Mesenchymal stem cell (in vitro differentiated cells and primary cell): ENCODE measurements around the gene PEDS1. TPM values are rescaled to one million over a fixed set of nuclear protein-coding genes. Genes with fewer than 3 reads are reported as not detected.
A peak's percentile ranks its signal among the peaks of the same experiment; 100 is the strongest.
"Not testable (repeated sequence)": the region's sequence is repeated elsewhere in the genome, so short reads cannot be mapped to it uniquely, and the experiment has no call there.

Experiments
- DNase-seq: peaks from one replicate; pipeline ENCODE4 v3.0.0-alpha.2; 2013
- H2AFZ ChIP-seq: one replicate; pipeline ENCODE4 v1.6.1; 2013; ENCODE audit warnings: low read depth, mild to moderate bottlenecking, control low read depth, inconsistent platforms, low read length, moderate library complexity
- H2AK5ac ChIP-seq: 2 replicates; pipeline ENCODE4 v1.6.1; 2013; ENCODE audit warnings: low read length, moderate library complexity, mild to moderate bottlenecking, inconsistent platforms; ENCODE audit not compliant: severe bottlenecking
- H2BK120ac ChIP-seq: one replicate; pipeline ENCODE4 v1.6.1; 2013; ENCODE audit warnings: low read depth, mild to moderate bottlenecking, inconsistent platforms, low read length, moderate library complexity
- H2BK12ac ChIP-seq, 2 experiments: one replicate each; pipeline ENCODE4 v1.6.1; 2013; ENCODE audit warnings: inconsistent platforms in 2 of 2, low read length in 2 of 2, mild to moderate bottlenecking in 2 of 2, moderate library complexity in 2 of 2, control low read depth in 1 of 2
- H2BK15ac ChIP-seq: one replicate; pipeline ENCODE4 v1.6.1; 2013; ENCODE audit warnings: mild to moderate bottlenecking, low read depth, inconsistent platforms; ENCODE audit not compliant: poor library complexity, severe bottlenecking
- H2BK5ac ChIP-seq: 2 replicates; pipeline ENCODE4 v1.6.1; 2013; ENCODE audit warnings: low read depth, mild to moderate bottlenecking, low read length, control low read depth, inconsistent platforms; ENCODE audit not compliant: poor library complexity, severe bottlenecking
- H3K14ac ChIP-seq, 2 experiments: one replicate each; pipeline ENCODE4 v1.6.1; 2013; ENCODE audit warnings: inconsistent platforms in 2 of 2, low read length in 2 of 2, control low read depth in 1 of 2, mild to moderate bottlenecking in 1 of 2, moderate library complexity in 1 of 2
- H3K18ac ChIP-seq, 2 experiments: one replicate each; pipeline ENCODE4 v1.6.1; 2013; ENCODE audit warnings: inconsistent platforms in 2 of 2, low read length in 2 of 2, control low read depth in 1 of 2, low read depth in 1 of 2, mild to moderate bottlenecking in 1 of 2
- H3K23ac ChIP-seq, 2 experiments: one replicate each; pipeline ENCODE4 v1.6.1; 2013; ENCODE audit warnings: inconsistent platforms in 2 of 2, low read length in 2 of 2, mild to moderate bottlenecking in 2 of 2, moderate library complexity in 2 of 2, control low read depth in 1 of 2
- H3K27ac ChIP-seq: 2 replicates; pipeline ENCODE4 v1.5.1; 2013; ENCODE audit warnings: mild to moderate bottlenecking, moderate library complexity, low read length, control low read depth, inconsistent platforms; ENCODE audit not compliant: poor library complexity, severe bottlenecking
- H3K27me3 ChIP-seq, 2 experiments: 2 replicates each; pipeline versions ENCODE4 v1.6.1 to v1.7.0; 2013; ENCODE audit warnings: low read length in 2 of 2, mild to moderate bottlenecking in 2 of 2, moderate library complexity in 2 of 2, control low read depth in 1 of 2, inconsistent platforms in 1 of 2; ENCODE audit not compliant: control insufficient read depth in 1 of 2, insufficient read depth in 1 of 2
- H3K36me3 ChIP-seq, 2 experiments: 2 replicates each; pipeline versions ENCODE4 v1.6.1 to v1.7.0; 2013; ENCODE audit warnings: low read length in 2 of 2, control low read depth in 1 of 2, inconsistent platforms in 1 of 2, low read depth in 1 of 2, mild to moderate bottlenecking in 1 of 2; ENCODE audit not compliant: insufficient read depth in 2 of 2, control insufficient read depth in 1 of 2
- H3K4ac ChIP-seq, 2 experiments: one replicate each; pipeline ENCODE4 v1.6.1; 2013; ENCODE audit warnings: inconsistent platforms in 2 of 2, low read length in 2 of 2, mild to moderate bottlenecking in 2 of 2, moderate library complexity in 2 of 2, control low read depth in 1 of 2, low read depth in 1 of 2
- H3K4me1 ChIP-seq: 2 replicates; pipeline ENCODE4 v1.6.1; 2013; ENCODE audit warnings: low read depth, low read length, control low read depth; ENCODE audit not compliant: control insufficient read depth, insufficient read depth
- H3K4me2 ChIP-seq: 2 replicates; pipeline ENCODE4 v1.6.1; 2013; ENCODE audit warnings: low read length, mild to moderate bottlenecking, inconsistent platforms; ENCODE audit not compliant: poor library complexity, severe bottlenecking
- H3K4me3 ChIP-seq, 2 experiments: 2 replicates each; pipeline versions ENCODE4 v1.5.1 to v1.7.0; 2013; ENCODE audit warnings: low read length in 2 of 2, mild to moderate bottlenecking in 2 of 2, control low read depth in 1 of 2, low read depth in 1 of 2; ENCODE audit not compliant: insufficient read depth in 1 of 2
- H3K79me1 ChIP-seq: replicated peaks from 2 replicates; pipeline ENCODE4 v1.6.1; 2013; ENCODE audit warnings: mild to moderate bottlenecking, control low read depth, low read length, inconsistent platforms; ENCODE audit not compliant: poor library complexity, severe bottlenecking
- H3K9ac ChIP-seq: 2 replicates; pipeline ENCODE4 v1.7.0; 2013; ENCODE audit warnings: mild to moderate bottlenecking, low read length, moderate library complexity
- H3K9me3 ChIP-seq: 2 replicates; pipeline ENCODE4 v1.7.0; 2013; ENCODE audit warnings: mild to moderate bottlenecking, low read length; ENCODE audit not compliant: control insufficient read depth
- H4K8ac ChIP-seq: one replicate; pipeline ENCODE4 v1.6.1; 2013; ENCODE audit warnings: inconsistent platforms, mild to moderate bottlenecking, low read length, moderate library complexity
- H4K91ac ChIP-seq: one replicate; pipeline ENCODE4 v1.6.1; 2013; ENCODE audit warnings: mild to moderate bottlenecking, low read length, inconsistent platforms
- WGBS: methylation state at CpG from one replicate; pipeline ENCODE4 v1.1.7; 2013; ENCODE audit warnings: mixed read lengths; 5-methylcytosine and 5-hydroxymethylcytosine counted together
- polyA plus RNA-seq, 2 experiments: library from polyadenylated mRNA; stranded (reverse); fragments of 200-250 nt; gene quantifications; one replicate each; pipeline ENCODE4 v1.2.3, GENCODE V29; 2013

The PEDS1 gene
- 59.1 TPM for polyA plus RNA-seq (2013, experiment 1 of 2)
- polyA plus RNA-seq (2013, experiment 2 of 2), result 58.4 TPM

DNA sequence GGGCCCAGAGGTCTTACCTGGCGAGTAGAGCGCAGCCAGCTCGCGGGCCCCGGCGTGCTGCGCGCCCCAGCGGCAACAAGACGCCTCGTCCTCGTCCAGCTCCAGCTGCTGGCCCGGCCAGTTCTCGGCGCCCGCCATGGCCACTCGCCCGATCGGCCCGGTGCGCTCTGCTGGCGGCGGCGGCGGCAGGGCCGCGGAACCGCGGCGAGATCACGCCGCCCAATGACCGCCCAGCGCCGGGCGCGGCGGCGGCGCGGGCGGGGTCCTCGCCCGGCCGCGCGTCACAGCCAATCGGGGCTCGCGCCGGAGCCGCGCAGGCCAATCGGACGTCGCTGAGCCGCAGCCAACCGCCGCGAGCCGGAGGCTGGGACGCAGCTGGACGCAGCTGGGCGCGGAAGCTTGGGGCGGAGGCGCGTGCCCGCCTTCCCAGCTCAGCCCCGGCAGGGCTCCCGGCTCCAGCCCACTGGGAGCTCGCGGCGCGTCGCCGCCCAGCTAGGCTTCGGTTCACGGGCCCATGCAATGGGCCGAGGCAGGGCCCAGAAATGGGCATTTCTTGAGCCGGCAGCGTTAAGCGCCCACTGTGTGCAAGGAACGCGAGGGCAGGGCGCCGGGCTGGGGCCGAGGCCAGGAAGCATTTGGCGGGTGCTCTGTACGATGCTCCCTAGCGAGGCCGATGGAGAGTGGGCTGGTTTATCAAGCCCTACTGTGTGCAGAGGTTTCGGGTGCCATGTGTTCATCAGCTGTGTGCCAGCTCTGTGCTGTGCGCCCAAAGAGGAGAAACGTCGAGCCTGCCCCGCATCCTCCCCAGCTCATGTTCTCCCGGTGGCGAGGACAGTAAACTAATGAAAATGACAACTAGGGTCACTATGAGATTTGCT is at the start of gene PEDS1:
Gene PEDS1 (minus strand): TSS at position 224 of the 878 bp plus-strand sequence. CDS start 86 bp downstream, at position 138.
- Histone ChIP-seq H3K4me3 (peak within 1 kb of the TSS; percentile 92 to 95), H2BK15ac (peak within 1 kb of the TSS; percentile 54), H3K79me1 (no peaks in the 10 kb centered on the region), H2AK5ac (no peak within 1 kb of the TSS), H3K9ac (peak within 1 kb of the TSS; percentile 92), H3K18ac (peak within 1 kb of the TSS; percentile 85 to 96), H2BK120ac (peak within 1 kb of the TSS; percentile 50), H4K91ac (peak within 1 kb of the TSS; percentile 84), H2AFZ (peak within 1 kb of the TSS; percentile 91), H3K14ac (peak within 1 kb of the TSS in 1 of 2 experiments; percentile 99), H3K23ac (peak within 1 kb of the TSS in 1 of 2 experiments; percentile 85), H3K4me2 (peak within 1 kb of the TSS; percentile 88), H3K27me3 (no peaks in the 10 kb centered on the region), H3K27ac (peak within 1 kb of the TSS; percentile 21), H2BK12ac (peak within 1 kb of the TSS in 1 of 2 experiments; percentile 91), H3K4me1 (peaks cover 31% of the 10 kb centered on the region), H3K4ac (peak within 1 kb of the TSS; percentile 85 to 99), H3K9me3 (no peaks in the 10 kb centered on the region), H3K36me3 (peaks cover 17 to 22% of the 10 kb centered on the region in 2 experiments), H4K8ac (peak within 1 kb of the TSS; percentile 94), H2BK5ac (peak within 1 kb of the TSS; percentile 88)
- peak; percentile 92 for DNase-seq
- 5% methylated on average over 95 of the region's 99 CpGs for WGBS

- H3K14ac ChIP-seq, result no peak overlapping the region
- H3K9ac ChIP-seq, result no peak overlapping the region
- peaks cover 23% of the 10 kb centered on the region for H3K9me3 ChIP-seq
- no peak overlapping the region for H4K91ac ChIP-seq
- no peak overlapping the region for H2BK120ac ChIP-seq
- no peak overlapping the region for H3K23ac ChIP-seq
- H2AK5ac ChIP-seq, result no peak overlapping the region
- WGBS, result 97% methylated on average over 4 of the region's 5 CpGs
- peak; percentile 73 for DNase-seq
- no peak overlapping the region for H3K18ac ChIP-seq
- H2BK5ac ChIP-seq, result no peak overlapping the region
- no peaks in the 10 kb centered on the region for H3K27me3 ChIP-seq
- no peak overlapping the region for H3K4ac ChIP-seq
- H3K4me3 ChIP-seq, result no peak overlapping the region
- H3K36me3 ChIP-seq, result peaks cover 0 to 14% of the 10 kb centered on the region in 2 experiments
- H2AFZ ChIP-seq, result no peak overlapping the region
- H3K79me1 ChIP-seq, result no peaks in the 10 kb centered on the region
- no peak overlapping the region for H3K27ac ChIP-seq
- no peak overlapping the region for H3K4me2 ChIP-seq
- H3K4me1 ChIP-seq, result peaks cover 2% of the 10 kb centered on the region
- H2BK12ac ChIP-seq, result peak overlapping the region in 1 of 2 experiments; percentile 31
- H4K8ac ChIP-seq, result no peak overlapping the region
- H2BK15ac ChIP-seq, result no peak overlapping the region
These were observed 49.2 kb upstream of the PEDS1 start for GRCh38 chr20:50202677-50203076.

GRCh38 chr20:50201710-50202109 is 48.2 kb upstream of the PEDS1 start:
- H3K4me3 ChIP-seq, H3K9ac ChIP-seq, H3K4me1 ChIP-seq, H2AFZ ChIP-seq, H2BK120ac ChIP-seq, H2BK5ac ChIP-seq, H3K27ac ChIP-seq, H3K27me3 ChIP-seq, H3K18ac ChIP-seq, H4K8ac ChIP-seq, H3K4me2 ChIP-seq, H4K91ac ChIP-seq, H3K23ac ChIP-seq, H3K4ac ChIP-seq, H3K14ac ChIP-seq, H3K79me1 ChIP-seq, DNase-seq, H2AK5ac ChIP-seq, H2BK12ac ChIP-seq, H2BK15ac ChIP-seq: not testable (repeated sequence)
- 96% methylated on average over 4 of the region's 7 CpGs for WGBS
- peaks cover 23% of the 10 kb centered on the region for H3K9me3 ChIP-seq
- H3K36me3 ChIP-seq, result peaks cover 0 to 14% of the 10 kb centered on the region in 2 experiments

DNA sequence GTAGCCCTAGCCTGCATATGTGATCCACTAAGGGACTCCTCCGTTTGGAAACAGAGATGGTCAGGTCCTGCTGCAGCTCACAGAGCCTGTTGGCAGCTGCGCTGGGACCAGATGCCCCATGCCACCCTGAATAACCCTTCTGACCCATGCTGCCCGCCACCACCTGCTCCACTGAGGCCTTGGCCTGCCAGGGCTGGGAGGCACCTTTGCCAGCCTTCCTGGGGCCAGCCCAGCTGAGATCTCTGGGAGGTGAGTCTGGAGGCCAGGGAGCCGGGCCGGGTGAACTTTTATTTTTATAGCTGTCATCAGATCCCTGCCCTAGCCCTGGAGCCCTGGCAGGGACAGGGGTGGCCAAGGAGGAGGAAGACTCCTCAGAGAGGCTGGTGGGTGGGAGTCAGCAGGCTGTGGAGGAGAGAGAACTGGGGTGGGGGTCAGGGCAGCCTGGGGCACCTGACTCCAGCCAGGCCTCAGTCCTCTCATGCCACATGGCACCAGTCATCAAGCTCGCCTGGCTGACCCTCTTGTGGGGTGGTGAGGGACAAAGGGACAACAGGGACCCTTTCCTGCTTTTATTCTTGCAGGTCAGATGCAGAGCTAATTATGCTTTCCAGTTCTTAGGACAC is 47.1 kb upstream of the PEDS1 start:
- Histone ChIP-seq H3K36me3 (peaks cover 0 to 14% of the 10 kb centered on the region in 2 experiments), H3K18ac (peak overlapping the region in 1 of 2 experiments; percentile 74), H2AFZ (no peak overlapping the region), H3K23ac (no peak overlapping the region), H4K8ac (peak overlapping the region; percentile 73), H2AK5ac (no peak overlapping the region), H3K27me3 (no peaks in the 10 kb centered on the region), H3K4me2 (no peak overlapping the region), H3K4ac (no peak overlapping the region), H3K9ac (no peak overlapping the region), H3K9me3 (peaks cover 23% of the 10 kb centered on the region), H3K4me3 (no peak overlapping the region), H4K91ac (peak overlapping the region; percentile 67), H2BK120ac (no peak overlapping the region), H2BK12ac (peak overlapping the region; percentile 24 to 26), H3K14ac (no peak overlapping the region), H3K4me1 (peaks cover 4% of the 10 kb centered on the region), H3K27ac (no peak overlapping the region), H2BK5ac (no peak overlapping the region), H2BK15ac (peak overlapping the region; percentile 70), H3K79me1 (peaks cover 3% of the 10 kb centered on the region)
- 92% methylated on average over 6 of the region's 6 CpGs for WGBS
- no peak for DNase-seq
